Measurements from ENCODE around the gene DSCAML1. TPM values are rescaled to one million over a fixed set of nuclear protein-coding genes. Genes with fewer than 3 reads are reported as not detected.

DSCAML1 gene
- total and polyA plus RNA-seq, 7 donors = 0.04 to 0.52 (median 0.06) TPM

GRCh38 chr11:117384045-117384444, 413.0 kb downstream of the DSCAML1 start:
- DNase-seq (no peak), ATAC-seq (peak in 1 of 4 donors; percentile 29)
- intact Hi-C loops (cut with DNase I) = no loop called here
- H3K9me3 ChIP-seq = no peaks in the 10 kb centered on the region
- H3K4me3 ChIP-seq = no peak overlapping the region
- H3K36me3 ChIP-seq (ENCODE audit: insufficient read depth in 1 of 2, low read depth in 1 of 2) = peaks cover 0 to 65% of the 10 kb centered on the region in 2 donors
- WGBS, 3 donors = 79 to 85% (median 84%) methylated on average over 1 of the region's 1 CpG
- H3K4me1 ChIP-seq = no peaks in the 10 kb centered on the region
- H3K27me3 ChIP-seq (ENCODE audit: insufficient read depth in 3 of 3, low read length in 2 of 3) = no peaks in the 10 kb centered on the region
- no peak overlapping the region for H3K27ac ChIP-seq
- TF ChIP-seq CTCF (IDR thresholded peaks at IDR 0.05) = no peak

- no peak overlapping the region for H3K27ac ChIP-seq
- 75 to 96% (median 92%) methylated on average over 4 of the region's 4 CpGs for WGBS, 3 donors
- H3K36me3 ChIP-seq (ENCODE audit: insufficient read depth in 1 of 2, low read depth in 1 of 2) = peaks cover 0 to 62% of the 10 kb centered on the region in 2 donors
- H3K4me3 ChIP-seq = no peak overlapping the region
- no peaks in the 10 kb centered on the region for H3K27me3 ChIP-seq (ENCODE audit: insufficient read depth in 3 of 3, low read length in 2 of 3)
- ATAC-seq = no peak
- no peak for TF ChIP-seq CTCF (IDR thresholded peaks at IDR 0.05)
- DNase-seq = no peak
- intact Hi-C loops (cut with DNase I) = no loop called here
- no peaks in the 10 kb centered on the region for H3K9me3 ChIP-seq
- H3K4me1 ChIP-seq = no peaks in the 10 kb centered on the region
These were observed 414.3 kb downstream of the DSCAML1 start for GRCh38 chr11:117382746-117383145.

GRCh38 chr11:117381481-117382387, 415.3 kb downstream of the DSCAML1 start:
- DNase-seq = no peak
- Histone ChIP-seq H3K4me1 (no peaks in the 10 kb centered on the region), H3K27me3 (ENCODE audit: insufficient read depth in 3 of 3, low read length in 2 of 3) (no peaks in the 10 kb centered on the region), H3K27ac (no peak overlapping the region), H3K4me3 (no peak overlapping the region), H3K9me3 (no peaks in the 10 kb centered on the region), H3K36me3 (ENCODE audit: insufficient read depth in 1 of 2, low read depth in 1 of 2) (peaks cover 0 to 53% of the 10 kb centered on the region in 2 donors)
- intact Hi-C loops (cut with DNase I) = no loop called here
- no peak for TF ChIP-seq CTCF (IDR thresholded peaks at IDR 0.05)
- 83 to 90% (median 88%) methylated on average over 6 to 9 of the region's 9 CpGs for WGBS, 3 donors
- ATAC-seq = no peak

- Histone ChIP-seq H3K27me3 (ENCODE audit: insufficient read depth in 3 of 3, low read length in 2 of 3) (no peaks in the 10 kb centered on the region), H3K9me3 (no peaks in the 10 kb centered on the region), H3K27ac (no peak overlapping the region), H3K4me3 (no peak overlapping the region), H3K36me3 (ENCODE audit: insufficient read depth in 1 of 2, low read depth in 1 of 2) (peaks cover 0 to 55% of the 10 kb centered on the region in 2 donors), H3K4me1 (no peaks in the 10 kb centered on the region)
- DNase-seq = no peak
- ATAC-seq = no peak
- intact Hi-C loops (cut with DNase I) = no loop called here
- WGBS, 3 donors = 93 to 100% (median 94%) methylated on average over 4 of the region's 4 CpGs
- TF ChIP-seq CTCF (IDR thresholded peaks at IDR 0.05) = no peak
These were observed 416.3 kb downstream of the DSCAML1 start for GRCh38 chr11:117380676-117381075.

Measured in psoas muscle (tissue), 8 donors.